ENCODE measurements around the gene VPS11. TPM values are rescaled to one million over a fixed set of nuclear protein-coding genes. Genes with fewer than 3 reads are reported as not detected.
"Not testable (repeated sequence)": the region's sequence is repeated elsewhere in the genome, so short reads cannot be mapped to it uniquely, and the experiment has no call there.

Gene VPS11
- total RNA-seq, 1 experiment from 2014 or later, result 11.6 TPM

- in situ Hi-C loops (cut with HindIII; ENCODE audit: low pct_unique_long_range_greater_than_20kb, low sequenced_read_pairs), result no loop called here
- peak; percentile 33 for DNase-seq (ENCODE audit: low read depth)
Observed at GRCh38 chr11:119093942-119094815, 26.6 kb downstream of the VPS11 start.

GRCh38 chr11:119094816-119095065 lies 27.1 kb downstream of the VPS11 start:
- no peak for DNase-seq (ENCODE audit: low read depth)
- in situ Hi-C loops (cut with HindIII; ENCODE audit: low pct_unique_long_range_greater_than_20kb, low sequenced_read_pairs), result no loop called here

GRCh38 chr11:119095066-119095880 lies 27.7 kb downstream of the VPS11 start:
- DNase-seq (ENCODE audit: low read depth), result peak; percentile 99
- in situ Hi-C loops (cut with HindIII; ENCODE audit: low pct_unique_long_range_greater_than_20kb, low sequenced_read_pairs), result no loop called here

GRCh38 chr11:119099711-119100110 lies 32.1 kb downstream of the VPS11 start:
- in situ Hi-C loops (cut with HindIII; ENCODE audit: low pct_unique_long_range_greater_than_20kb, low sequenced_read_pairs), result loop anchor here (25.0 kb wide), 1 partner anchor 213 kb away; the partner anchor contains the start of gene MCAM
- DNase-seq (ENCODE audit: low read depth), result no peak

GRCh38 chr11:119100246-119100970 lies 32.8 kb downstream of the VPS11 start:
- DNase-seq (ENCODE audit: low read depth), result peak; percentile 51
- in situ Hi-C loops (cut with HindIII; ENCODE audit: low pct_unique_long_range_greater_than_20kb, low sequenced_read_pairs), result loop anchor here (25.0 kb wide), 1 partner anchor 212 kb away; the partner anchor contains the start of gene MCAM

GRCh38 chr11:119100994-119101758 lies 33.6 kb downstream of the VPS11 start:
- in situ Hi-C loops (cut with HindIII; ENCODE audit: low pct_unique_long_range_greater_than_20kb, low sequenced_read_pairs), result loop anchor here (25.0 kb wide), 1 partner anchor 211 kb away; the partner anchor contains the start of gene MCAM
- DNase-seq (ENCODE audit: low read depth), result no peak

- in situ Hi-C loops (cut with HindIII; ENCODE audit: low pct_unique_long_range_greater_than_20kb, low sequenced_read_pairs), result loop anchor here (25.0 kb wide), 1 partner anchor 210 kb away; the partner anchor contains the start of gene MCAM
- peak; percentile 93 for DNase-seq (ENCODE audit: low read depth)
Observed at GRCh38 chr11:119101759-119102423, 34.3 kb downstream of the VPS11 start, which contains the start of gene DPAGT1. TSS of gene DPAGT1 (minus strand) at chr11:119101853. CDS start at chr11:119101655, 198 bp downstream.

GRCh38 chr11:119103161-119103664 lies 35.6 kb downstream of the VPS11 start:
- not testable (repeated sequence) for DNase-seq (ENCODE audit: low read depth)
- in situ Hi-C loops (cut with HindIII; ENCODE audit: low pct_unique_long_range_greater_than_20kb, low sequenced_read_pairs), result loop anchor here (25.0 kb wide), 1 partner anchor 209 kb away; the partner anchor contains the start of gene MCAM

GRCh38 chr11:119103793-119104192 lies 36.2 kb downstream of the VPS11 start:
- in situ Hi-C loops (cut with HindIII; ENCODE audit: low pct_unique_long_range_greater_than_20kb, low sequenced_read_pairs), result loop anchor here (25.0 kb wide), 1 partner anchor 209 kb away; the partner anchor contains the start of gene MCAM
- DNase-seq (ENCODE audit: low read depth), result no peak

GRCh38 chr11:119106564-119107537 lies 39.2 kb downstream of the VPS11 start, which contains the start of gene C2CD2L:
TSS of gene C2CD2L (plus strand) at chr11:119107344. CDS start at chr11:119107742, 398 bp downstream.
- DNase-seq (ENCODE audit: low read depth), result peak; percentile 73
- in situ Hi-C loops (cut with HindIII; ENCODE audit: low pct_unique_long_range_greater_than_20kb, low sequenced_read_pairs), result loop anchor here (25.0 kb wide), 1 partner anchor 205 kb away; the partner anchor contains the start of gene MCAM

GRCh38 chr11:119107538-119108145 lies 40.0 kb downstream of the VPS11 start:
- in situ Hi-C loops (cut with HindIII; ENCODE audit: low pct_unique_long_range_greater_than_20kb, low sequenced_read_pairs), result loop anchor here (25.0 kb wide), 1 partner anchor 205 kb away; the partner anchor contains the start of gene MCAM

GRCh38 chr11:119108146-119108856 lies 40.7 kb downstream of the VPS11 start:
- no peak for DNase-seq (ENCODE audit: low read depth)
- in situ Hi-C loops (cut with HindIII; ENCODE audit: low pct_unique_long_range_greater_than_20kb, low sequenced_read_pairs), result loop anchor here (25.0 kb wide), 1 partner anchor 204 kb away; the partner anchor contains the start of gene MCAM

More at GRCh38 chr11:119107538-119108145, 40.0 kb downstream of the VPS11 start:
- DNase-seq (ENCODE audit: low read depth), result no peak

GRCh38 chr11:119108857-119109221 lies 41.2 kb downstream of the VPS11 start:
- no peak for DNase-seq (ENCODE audit: low read depth)
- in situ Hi-C loops (cut with HindIII; ENCODE audit: low pct_unique_long_range_greater_than_20kb, low sequenced_read_pairs), result loop anchor here (25.0 kb wide), 1 partner anchor 203 kb away; the partner anchor contains the start of gene MCAM

- in situ Hi-C loops (cut with HindIII; ENCODE audit: low pct_unique_long_range_greater_than_20kb, low sequenced_read_pairs), result loop anchor here (25.0 kb wide), 1 partner anchor 202 kb away; the partner anchor contains the start of gene MCAM
- DNase-seq (ENCODE audit: low read depth), result no peak
Observed at GRCh38 chr11:119109843-119110242, 42.2 kb downstream of the VPS11 start.
